AML-193 (cell line): ENCODE measurements around the gene UBE3D.
"Not testable (repeated sequence)": the region's sequence is repeated elsewhere in the genome, so short reads cannot be mapped to it uniquely, and the experiment has no call there.

Experiments used
- DNase-seq, 2 experiments: peaks; one replicate each; lab custom pipeline; 2025; lab: John Stamatoyannopoulos, UW

The UBE3D gene

DNA sequence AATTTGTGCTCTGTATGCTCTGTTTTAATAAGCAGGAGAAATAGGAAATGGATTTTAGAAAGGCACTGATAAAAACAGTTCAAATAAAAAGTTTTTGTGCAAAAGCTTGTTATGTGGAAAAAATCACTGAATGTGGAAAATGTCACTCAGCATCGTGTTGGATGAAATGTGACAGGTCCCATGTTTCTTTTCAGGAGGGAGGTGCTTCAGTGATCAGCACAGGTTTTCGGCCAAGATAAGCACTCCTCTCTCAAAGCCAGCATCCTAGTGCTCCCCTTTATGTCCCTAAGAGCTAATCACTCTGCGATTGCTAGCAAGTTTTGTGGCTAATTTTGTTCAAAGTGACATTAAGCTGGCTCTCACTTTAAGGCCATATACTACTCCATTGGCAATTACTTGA lies 12.0 kb downstream of the UBE3D start:
- no peak for DNase-seq

DNA sequence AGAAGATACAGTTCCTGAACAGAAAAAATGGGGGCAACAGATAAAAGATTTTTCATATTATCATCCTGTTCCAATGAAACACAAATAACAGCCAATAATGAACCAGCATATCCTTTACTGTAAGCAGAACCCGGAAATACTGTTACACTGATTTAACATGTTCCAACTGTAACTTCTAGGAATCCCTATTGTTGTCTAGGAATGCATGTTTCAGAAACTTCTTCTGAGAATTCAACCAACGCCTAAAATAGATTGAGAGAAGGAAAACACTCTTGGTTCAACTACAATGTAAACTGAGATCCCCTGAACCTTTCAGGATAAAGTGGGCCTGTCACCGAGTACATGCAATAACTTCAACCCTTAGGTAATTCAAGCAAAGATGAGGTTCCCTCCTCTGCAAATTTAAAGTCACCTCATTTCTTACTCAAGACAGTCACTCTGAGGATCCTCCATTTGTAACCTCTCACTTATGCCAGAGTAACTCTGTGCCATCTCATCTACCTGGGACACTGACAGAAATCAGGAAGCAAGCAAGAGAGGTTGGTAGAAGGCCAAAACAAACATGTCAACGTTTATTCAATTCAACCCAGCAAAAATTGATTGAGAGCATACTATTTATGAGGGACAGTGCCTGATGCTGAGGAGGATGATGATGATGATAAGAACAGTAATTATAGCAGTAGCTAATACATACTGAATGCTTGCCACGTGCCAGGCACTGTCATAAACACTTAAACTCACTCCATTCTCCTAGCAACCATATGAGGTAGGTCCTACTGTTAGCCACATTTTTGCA lies 14.1 kb downstream of the UBE3D start:
- no peak for DNase-seq

DNA sequence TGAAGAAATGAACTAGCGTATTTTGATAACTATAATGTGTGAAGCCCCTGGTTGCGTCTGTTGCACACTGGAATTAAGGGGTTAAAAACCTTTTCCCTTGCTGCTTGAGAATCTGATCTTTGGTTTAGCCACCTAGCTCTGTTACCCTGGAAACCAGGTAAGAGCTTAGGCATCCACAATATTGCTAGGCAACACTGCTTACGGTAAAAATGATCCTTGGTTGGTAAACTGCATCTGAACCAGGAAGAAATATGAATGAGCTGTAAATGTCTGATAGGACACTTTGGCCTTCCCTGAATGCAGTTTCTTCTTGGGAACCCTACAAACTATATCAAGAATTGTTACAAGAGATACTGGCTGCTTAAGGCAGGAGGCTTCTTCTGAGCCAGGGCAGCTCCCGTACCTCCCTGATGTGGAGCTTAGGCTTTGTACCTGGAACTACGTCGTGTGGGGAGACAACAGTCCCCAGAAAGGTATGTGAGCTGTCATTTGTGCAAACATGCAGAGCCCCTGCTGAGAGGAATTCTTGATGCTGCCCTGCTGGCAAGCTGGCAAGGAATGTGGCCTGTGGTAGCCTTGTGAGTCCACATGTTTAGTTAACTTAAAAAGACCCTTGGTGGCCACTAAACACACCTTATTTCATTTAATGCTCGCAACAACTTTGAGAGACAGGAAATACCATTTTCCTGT lies 18.4 kb downstream of the UBE3D start:
- no peak for DNase-seq

- no peak for DNase-seq
Observed at GRCh38 chr6:83044091-83044768, 21.4 kb downstream of the UBE3D start.

GRCh38 chr6:83042467-83043053 lies 23.1 kb downstream of the UBE3D start:
- DNase-seq: no peak

- no peak for DNase-seq
Observed at GRCh38 chr6:83038246-83038645, 27.4 kb downstream of the UBE3D start.

GRCh38 chr6:83031689-83032088 lies 34.0 kb downstream of the UBE3D start:
- DNase-seq: no peak

GRCh38 chr6:83019741-83020140 lies 45.9 kb downstream of the UBE3D start:
- no peak for DNase-seq

- DNase-seq: not testable (repeated sequence)
Observed at GRCh38 chr6:83011131-83011530, 54.5 kb downstream of the UBE3D start.

DNA sequence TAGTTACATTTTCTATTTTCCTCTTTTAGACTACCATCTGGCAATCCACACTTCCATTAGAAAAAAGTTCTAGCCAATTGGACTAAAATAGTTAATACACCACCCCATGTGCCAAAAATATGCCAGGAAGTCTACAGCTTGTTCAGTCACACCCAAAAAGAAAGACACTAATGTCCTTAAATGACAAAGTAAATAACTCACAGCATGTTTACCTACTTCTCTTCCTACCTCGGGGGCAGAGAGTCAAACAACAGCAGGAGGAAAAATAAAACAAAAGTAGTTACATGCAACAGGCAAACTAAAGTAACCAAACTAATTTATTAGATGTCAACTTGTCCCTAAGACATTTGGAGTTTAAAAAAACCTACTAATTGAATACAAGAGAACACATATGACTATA lies 57.0 kb downstream of the UBE3D start:
- DNase-seq: no peak

DNA sequence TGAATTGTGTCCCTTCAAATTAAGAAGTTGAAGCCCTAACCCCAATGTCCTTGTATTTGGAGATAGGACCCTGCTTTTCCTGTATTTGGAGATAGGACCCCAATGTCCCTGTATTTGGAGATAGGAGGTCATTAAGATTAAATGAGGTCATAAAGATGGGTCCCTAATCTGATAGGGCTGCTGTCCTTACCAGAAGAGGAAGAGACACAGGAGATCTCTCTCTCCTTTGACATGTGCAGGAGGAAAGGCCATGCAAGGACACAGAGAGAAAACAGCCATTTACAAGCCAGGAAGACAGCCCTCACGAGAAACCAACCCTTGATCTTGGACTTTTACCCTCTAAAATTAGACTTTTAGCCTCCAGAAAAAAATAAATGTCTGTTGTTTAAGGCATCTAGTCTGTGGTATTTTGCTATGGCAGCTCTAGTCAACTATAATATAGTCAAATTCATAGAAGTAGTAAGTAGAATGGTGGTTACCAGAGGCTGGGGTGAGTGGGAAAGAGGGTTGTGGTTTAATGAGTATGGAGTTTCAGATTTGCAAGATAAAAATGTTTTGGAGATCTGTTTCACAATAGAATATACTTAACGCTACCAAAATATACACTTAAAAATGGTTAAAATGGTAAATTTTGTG lies 59.3 kb downstream of the UBE3D start:
- no peak for DNase-seq

GRCh38 chr6:82996156-82996555 lies 69.5 kb downstream of the UBE3D start:
- DNase-seq: no peak

GRCh38 chr6:82995066-82995465 lies 70.6 kb downstream of the UBE3D start:
- no peak for DNase-seq

GRCh38 chr6:82989736-82990290 lies 75.8 kb downstream of the UBE3D start:
- DNase-seq: no peak

- DNase-seq: no peak
Observed at GRCh38 chr6:82988930-82989351, 76.7 kb downstream of the UBE3D start.

DNA sequence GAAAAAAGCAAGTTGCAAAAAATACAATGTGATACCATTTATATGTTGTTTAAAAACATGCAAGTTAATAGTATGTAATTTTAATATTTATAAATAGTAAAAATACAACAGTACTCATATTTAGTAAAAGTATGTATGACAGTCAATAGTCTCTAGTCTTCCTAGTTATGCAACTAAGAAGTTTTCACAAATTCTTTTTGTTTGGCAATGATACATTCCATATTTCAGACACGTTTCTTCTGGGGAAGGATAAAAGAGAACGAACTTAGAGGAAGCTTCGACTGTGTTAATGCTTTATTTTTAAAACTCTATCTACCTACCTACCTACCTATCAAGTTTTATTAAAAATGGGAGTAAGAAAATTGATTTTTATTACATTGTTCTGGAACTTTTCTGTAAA lies 77.7 kb downstream of the UBE3D start:
- DNase-seq: no peak

DNA sequence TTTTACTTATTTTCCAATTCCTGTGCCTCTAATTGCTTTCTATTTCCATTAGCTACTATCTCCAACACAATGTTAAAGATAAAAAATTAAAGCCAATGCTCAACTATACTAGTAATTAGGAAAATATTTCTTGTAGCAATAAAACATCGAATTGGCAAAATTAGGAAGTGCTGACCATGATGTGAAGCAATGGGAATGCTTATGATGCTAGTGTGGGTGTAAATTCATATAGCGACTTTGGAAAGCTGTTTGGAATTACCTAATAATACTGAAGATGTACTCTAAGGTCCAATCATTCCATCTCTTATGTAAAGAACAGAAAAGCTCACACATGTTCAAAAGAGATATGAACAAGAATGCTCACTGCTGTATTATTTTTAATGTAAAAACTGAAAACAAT lies 78.2 kb downstream of the UBE3D start:
- no peak for DNase-seq

DNA sequence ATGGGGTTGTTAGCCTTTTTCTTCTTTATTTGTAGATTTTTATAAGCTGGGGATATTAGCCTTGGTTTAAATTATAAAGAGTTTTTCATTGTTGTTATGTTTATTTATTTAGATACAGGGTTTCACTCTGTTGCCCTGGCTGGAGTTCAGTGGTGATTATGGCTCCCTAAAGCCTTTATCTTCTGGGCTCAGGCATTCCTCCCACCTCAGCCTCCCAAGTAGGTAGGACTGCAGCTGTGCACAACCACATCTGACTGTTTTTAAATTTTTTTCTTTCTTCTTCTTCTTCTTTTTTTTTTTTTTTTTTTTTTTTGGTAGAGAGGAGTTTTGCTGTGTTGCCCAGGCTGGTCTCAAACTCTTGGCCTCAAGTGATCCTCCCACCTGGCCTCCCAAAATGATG lies 80.9 kb downstream of the UBE3D start:
- no peak for DNase-seq

DNA sequence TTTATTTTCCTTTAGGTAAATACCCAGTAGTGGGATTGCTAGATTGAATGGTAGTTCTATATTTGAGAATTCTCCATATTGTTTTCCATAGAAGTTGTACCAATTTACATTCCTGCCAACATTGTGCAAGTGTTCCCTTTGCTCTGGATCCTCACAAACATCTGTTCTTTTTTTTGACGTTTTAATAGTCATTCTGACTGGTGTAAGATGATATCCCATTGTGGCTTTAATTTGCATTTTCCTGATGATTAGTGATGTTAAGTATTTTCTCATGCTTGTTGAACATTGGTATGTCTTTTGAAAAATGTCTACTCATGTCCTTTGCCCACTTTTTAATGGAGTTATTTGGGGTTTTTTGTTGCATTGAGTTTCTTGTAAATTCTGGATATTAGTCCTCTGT lies 85.6 kb downstream of the UBE3D start:
- no peak for DNase-seq

- DNase-seq: no peak
Observed at GRCh38 chr6:82979657-82980056, 86.0 kb downstream of the UBE3D start.

GRCh38 chr6:82978362-82978945 lies 87.2 kb downstream of the UBE3D start:
- no peak for DNase-seq
